Measurements from ENCODE around the gene MYBPC1. TPM values are rescaled to one million over a fixed set of nuclear protein-coding genes. Genes with fewer than 3 reads are reported as not detected.
"Not testable (repeated sequence)": the region's sequence is repeated elsewhere in the genome, so short reads cannot be mapped to it uniquely, and the experiment has no call there.

The MYBPC1 gene
- not detected in 2 replicates for total RNA-seq

- DNase-seq (ENCODE audit: extremely low read depth, low read depth, low spot score): no peak
These were observed at the start of gene MYBPC1 for GRCh38 chr12:101594700-101595099. MYBPC1 (plus strand) TSS chr12:101594971; CDS start chr12:101595071, 100 bp downstream.

- DNase-seq (ENCODE audit: extremely low read depth, low read depth, low spot score): no peak
These were observed 43.2 kb upstream of the MYBPC1 start for GRCh38 chr12:101551362-101552114.

GRCh38 chr12:101552277-101552676 lies 42.5 kb upstream of the MYBPC1 start:
- no peak for DNase-seq (ENCODE audit: extremely low read depth, low read depth, low spot score)

GRCh38 chr12:101557094-101557493 lies 37.7 kb upstream of the MYBPC1 start:
- no peak for DNase-seq (ENCODE audit: extremely low read depth, low read depth, low spot score)

- not testable (repeated sequence) for DNase-seq (ENCODE audit: extremely low read depth, low read depth, low spot score)
These were observed 36.0 kb upstream of the MYBPC1 start for GRCh38 chr12:101558726-101559125.

GRCh38 chr12:101563212-101563611 lies 31.6 kb upstream of the MYBPC1 start:
- no peak for DNase-seq (ENCODE audit: extremely low read depth, low read depth, low spot score)

GRCh38 chr12:101564912-101565311 lies 29.9 kb upstream of the MYBPC1 start:
- no peak for DNase-seq (ENCODE audit: extremely low read depth, low read depth, low spot score)

GRCh38 chr12:101566318-101566717 lies 28.5 kb upstream of the MYBPC1 start:
- DNase-seq (ENCODE audit: extremely low read depth, low read depth, low spot score): no peak

GRCh38 chr12:101567918-101568317 lies 26.9 kb upstream of the MYBPC1 start:
- no peak for DNase-seq (ENCODE audit: extremely low read depth, low read depth, low spot score)

GRCh38 chr12:101570047-101570446 lies 24.7 kb upstream of the MYBPC1 start:
- DNase-seq (ENCODE audit: extremely low read depth, low read depth, low spot score): no peak

- DNase-seq (ENCODE audit: extremely low read depth, low read depth, low spot score): no peak
These were observed 23.7 kb upstream of the MYBPC1 start for GRCh38 chr12:101571105-101571504.

- DNase-seq (ENCODE audit: extremely low read depth, low read depth, low spot score): no peak
These were observed 21.0 kb upstream of the MYBPC1 start for GRCh38 chr12:101573743-101574142.

GRCh38 chr12:101578417-101578816 lies 16.4 kb upstream of the MYBPC1 start:
- DNase-seq (ENCODE audit: extremely low read depth, low read depth, low spot score): no peak

- no peak for DNase-seq (ENCODE audit: extremely low read depth, low read depth, low spot score)
These were observed 13.6 kb upstream of the MYBPC1 start for GRCh38 chr12:101581190-101581589.

- DNase-seq (ENCODE audit: extremely low read depth, low read depth, low spot score): no peak
These were observed 11.8 kb upstream of the MYBPC1 start for GRCh38 chr12:101582937-101583336.

GRCh38 chr12:101590383-101590782 lies 4.4 kb upstream of the MYBPC1 start:
- DNase-seq (ENCODE audit: extremely low read depth, low read depth, low spot score): no peak

- DNase-seq (ENCODE audit: extremely low read depth, low read depth, low spot score): no peak
These were observed 3.0 kb upstream of the MYBPC1 start for GRCh38 chr12:101591781-101592180.

- no peak for DNase-seq (ENCODE audit: extremely low read depth, low read depth, low spot score)
These were observed 2.3 kb upstream of the MYBPC1 start for GRCh38 chr12:101592448-101592847.

- no peak for DNase-seq (ENCODE audit: extremely low read depth, low read depth, low spot score)
These were observed 1.9 kb upstream of the MYBPC1 start for GRCh38 chr12:101592921-101593320.

- DNase-seq (ENCODE audit: extremely low read depth, low read depth, low spot score): no peak
These were observed 1.4 kb downstream of the MYBPC1 start for GRCh38 chr12:101596172-101596571.

- DNase-seq (ENCODE audit: extremely low read depth, low read depth, low spot score): no peak
These were observed 2.4 kb downstream of the MYBPC1 start for GRCh38 chr12:101597164-101597563.

- DNase-seq (ENCODE audit: extremely low read depth, low read depth, low spot score): no peak
These were observed 3.7 kb downstream of the MYBPC1 start for GRCh38 chr12:101598483-101598882.

- DNase-seq (ENCODE audit: extremely low read depth, low read depth, low spot score): no peak
These were observed 4.5 kb downstream of the MYBPC1 start for GRCh38 chr12:101599311-101599710.
